Lung (tissue), 12 donors: ENCODE results near the gene PPP2R5A. TPM values are rescaled to one million over a fixed set of nuclear protein-coding genes. Genes with fewer than 3 reads are reported as not detected.

Experiments
- ATAC-seq: fragments of 200-7000 bp; cut with Tn5 transposase; one replicate; pipeline ENCODE4 v1.9.1; 2020; ENCODE audit warnings: moderate number of reproducible peaks; ENCODE audit not compliant: insufficient read depth, low FRiP score
- DNase-seq, 3 donors: peaks; one replicate each; pipeline ENCODE4 v3.0.0-alpha.2; 2013 to 2017
- H3K27ac ChIP-seq, 2 donors: one replicate each; pipeline ENCODE4 v1.5.1; 2013; ENCODE audit warnings: mild to moderate bottlenecking in 2 of 2, moderate library complexity in 2 of 2, control low read depth in 1 of 2, inconsistent platforms in 1 of 2, low read depth in 1 of 2, low read length in 1 of 2
- H3K27me3 ChIP-seq, 3 donors: one replicate each; pipeline ENCODE4 v1.5.1; 2013; ENCODE audit warnings: low read length in 2 of 3; ENCODE audit not compliant: control insufficient read depth in 3 of 3, insufficient read depth in 3 of 3
- H3K36me3 ChIP-seq, 4 donors: one replicate each; pipeline ENCODE4 v1.5.1; 2013; ENCODE audit warnings: low read length in 4 of 4, mild to moderate bottlenecking in 1 of 4, moderate library complexity in 1 of 4; ENCODE audit not compliant: control insufficient read depth in 4 of 4, insufficient read depth in 4 of 4
- H3K4me1 ChIP-seq, 5 donors: one replicate each; pipeline ENCODE4 v1.5.1; 2013; ENCODE audit warnings: low read length in 5 of 5, mild to moderate bottlenecking in 2 of 5, moderate library complexity in 1 of 5; ENCODE audit not compliant: control insufficient read depth in 5 of 5, insufficient read depth in 5 of 5
- H3K4me3 ChIP-seq: one replicate; pipeline ENCODE4 v1.5.1; 2013; ENCODE audit warnings: mild to moderate bottlenecking, control low read depth, moderate library complexity
- H3K9ac ChIP-seq, 2 donors: one replicate each; pipeline ENCODE4 v1.5.1; 2013; ENCODE audit warnings: low read length in 2 of 2, control low read depth in 1 of 2; ENCODE audit not compliant: insufficient read depth in 1 of 2
- H3K9me3 ChIP-seq, 4 donors: one replicate each; pipeline ENCODE4 v1.5.1; 2013; ENCODE audit warnings: low read length in 3 of 4, mild to moderate bottlenecking in 1 of 4, moderate library complexity in 1 of 4; ENCODE audit not compliant: control insufficient read depth in 4 of 4, insufficient read depth in 3 of 4
- WGBS, 2 donors: extraction: QIAGEN DNeasy Blood & Tissue Kit; methylation state at CpG; one replicate each; pipeline ENCODE4 v1.1.7; 2013; 5-methylcytosine and 5-hydroxymethylcytosine counted together
- polyA plus RNA-seq, 2 donors: library from polyadenylated mRNA; stranded (reverse); fragments of 200-250 nt; gene quantifications; one replicate each; pipeline ENCODE4 v1.2.1, GENCODE V29; 2013
- total RNA-seq, 2 donors: library from RNA; depleted of rRNA in 1 of 2; stranded (reverse); fragments of >200 nt in 1 of 2; gene quantifications; one replicate each; pipeline ENCODE4 v1.2.1, GENCODE V29; 2014 to 2021
- TF ChIP-seq, protein P1 (sequence below): IDR thresholded peaks from 2 replicates; pipeline ENCODE4 v1.5.1; 2012; ENCODE audit warnings: mild to moderate bottlenecking; ENCODE audit errors: control extremely low read depth, extremely low read depth
- donor health status: control.
- donor health status: control.
- donor health status: Bipolar disorder and iron deficiency.
- donor health status: healthy.
- donor health status: DM: yes; HTN: yes; CAD: no.

Gene PPP2R5A
- total and polyA plus RNA-seq, 4 donors: 31.3 to 143 (median 54.3) TPM

DNA sequence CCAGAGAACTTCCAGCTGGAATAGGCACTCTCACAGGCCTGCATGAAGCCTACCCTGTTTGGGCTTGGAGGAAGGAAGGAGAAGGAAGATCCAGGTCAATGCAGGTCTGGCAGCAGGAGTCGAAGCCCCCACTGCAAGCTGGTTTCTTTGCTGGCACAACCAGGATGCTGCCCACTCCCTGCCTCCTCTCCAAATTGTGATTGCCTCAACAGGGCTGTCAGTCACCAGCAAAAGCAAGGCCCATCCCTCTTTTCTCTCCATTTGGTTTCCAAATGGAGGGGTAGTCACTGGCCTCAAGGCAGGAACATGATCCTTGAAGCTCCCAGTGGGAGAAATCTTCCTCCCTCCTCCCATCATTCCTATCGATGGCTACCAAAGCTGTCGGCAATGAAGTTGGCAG, 92.4 kb downstream of the PPP2R5A start:
- TF ChIP-seq, protein P1, sequence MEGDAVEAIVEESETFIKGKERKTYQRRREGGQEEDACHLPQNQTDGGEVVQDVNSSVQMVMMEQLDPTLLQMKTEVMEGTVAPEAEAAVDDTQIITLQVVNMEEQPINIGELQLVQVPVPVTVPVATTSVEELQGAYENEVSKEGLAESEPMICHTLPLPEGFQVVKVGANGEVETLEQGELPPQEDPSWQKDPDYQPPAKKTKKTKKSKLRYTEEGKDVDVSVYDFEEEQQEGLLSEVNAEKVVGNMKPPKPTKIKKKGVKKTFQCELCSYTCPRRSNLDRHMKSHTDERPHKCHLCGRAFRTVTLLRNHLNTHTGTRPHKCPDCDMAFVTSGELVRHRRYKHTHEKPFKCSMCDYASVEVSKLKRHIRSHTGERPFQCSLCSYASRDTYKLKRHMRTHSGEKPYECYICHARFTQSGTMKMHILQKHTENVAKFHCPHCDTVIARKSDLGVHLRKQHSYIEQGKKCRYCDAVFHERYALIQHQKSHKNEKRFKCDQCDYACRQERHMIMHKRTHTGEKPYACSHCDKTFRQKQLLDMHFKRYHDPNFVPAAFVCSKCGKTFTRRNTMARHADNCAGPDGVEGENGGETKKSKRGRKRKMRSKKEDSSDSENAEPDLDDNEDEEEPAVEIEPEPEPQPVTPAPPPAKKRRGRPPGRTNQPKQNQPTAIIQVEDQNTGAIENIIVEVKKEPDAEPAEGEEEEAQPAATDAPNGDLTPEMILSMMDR: no peak
- DNase-seq (no peak), ATAC-seq (no peak)
- Histone ChIP-seq H3K27me3 (no peaks in the 10 kb centered on the region), H3K9me3 (no peaks in the 10 kb centered on the region), H3K36me3 (peaks cover 0 to 23% (median 5%) of the 10 kb centered on the region in 4 donors), H3K9ac (no peak overlapping the region), H3K4me1 (no peaks in the 10 kb centered on the region), H3K27ac (no peak overlapping the region), H3K4me3 (no peak overlapping the region)
- WGBS, 2 donors: 95 to 97% methylated on average over 3 of the region's 3 CpGs

DNA sequence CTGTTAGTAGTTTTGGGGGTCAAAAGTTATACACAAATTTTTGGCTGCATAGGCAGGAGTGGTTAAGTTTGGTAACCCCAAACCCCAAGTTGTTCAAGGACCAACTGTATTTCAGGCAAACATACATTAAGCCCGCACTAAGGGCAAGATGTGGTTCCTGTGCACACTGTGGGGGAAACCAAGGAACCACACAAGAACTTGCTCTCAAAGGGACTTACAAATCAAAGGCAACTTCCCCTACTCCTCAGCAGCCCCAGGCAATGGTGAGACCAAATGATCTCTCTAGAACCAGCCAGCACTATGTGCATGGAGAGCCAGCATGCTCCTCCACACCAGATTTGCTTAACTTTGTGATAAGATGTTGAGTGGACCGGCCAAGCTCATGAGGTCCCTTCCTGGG, 94.2 kb downstream of the PPP2R5A start:
- no peak for DNase-seq
- Histone ChIP-seq H3K4me1 (no peaks in the 10 kb centered on the region), H3K27ac (no peak overlapping the region), H3K27me3 (no peaks in the 10 kb centered on the region), H3K9me3 (no peaks in the 10 kb centered on the region), H3K9ac (no peak overlapping the region), H3K4me3 (no peak overlapping the region), H3K36me3 (peaks cover 0 to 23% (median 5%) of the 10 kb centered on the region in 4 donors)
- WGBS, 2 donors: 93 to 100% methylated on average over 2 of the region's 2 CpGs
- TF ChIP-seq, protein P1: no peak
- no peak for ATAC-seq

DNA sequence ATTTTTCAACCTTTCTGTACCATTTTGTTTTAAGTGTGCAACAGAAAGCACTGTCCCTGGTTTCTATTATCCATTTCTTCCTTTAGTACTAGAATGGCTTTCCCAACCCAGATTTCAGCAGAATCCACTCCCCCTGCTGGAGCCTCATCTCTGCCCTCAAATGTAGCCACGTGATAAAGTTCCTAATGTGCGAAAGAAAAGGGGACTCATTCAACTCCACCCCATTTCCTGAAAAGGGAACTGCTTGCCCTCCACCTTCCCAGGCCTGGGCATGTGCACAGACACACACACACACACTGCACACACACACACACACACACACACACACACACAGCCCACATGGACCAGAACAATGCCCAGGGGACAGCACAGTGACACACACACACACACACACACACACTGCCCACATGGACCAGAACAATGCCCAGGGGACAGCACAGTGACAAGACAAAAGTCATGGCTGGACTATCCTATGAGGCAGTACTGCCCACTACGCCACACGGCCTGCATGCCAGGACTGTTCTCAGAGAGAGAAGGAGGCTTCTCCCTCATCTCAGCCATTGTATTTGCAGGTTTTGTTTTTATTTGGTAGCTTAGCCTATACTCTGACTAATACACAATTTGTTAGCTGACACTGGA, 96.3 kb downstream of the PPP2R5A start:
- Histone ChIP-seq H3K9me3 (no peaks in the 10 kb centered on the region), H3K27me3 (no peaks in the 10 kb centered on the region), H3K4me1 (no peaks in the 10 kb centered on the region), H3K27ac (no peak overlapping the region), H3K9ac (no peak overlapping the region), H3K4me3 (no peak overlapping the region), H3K36me3 (peaks cover 0 to 36% (median 3%) of the 10 kb centered on the region in 4 donors)
- ATAC-seq (no peak), DNase-seq (no peak)
- 60 to 85% methylated on average over 4 of the region's 4 CpGs for WGBS, 2 donors
- TF ChIP-seq, protein P1: no peak

DNA sequence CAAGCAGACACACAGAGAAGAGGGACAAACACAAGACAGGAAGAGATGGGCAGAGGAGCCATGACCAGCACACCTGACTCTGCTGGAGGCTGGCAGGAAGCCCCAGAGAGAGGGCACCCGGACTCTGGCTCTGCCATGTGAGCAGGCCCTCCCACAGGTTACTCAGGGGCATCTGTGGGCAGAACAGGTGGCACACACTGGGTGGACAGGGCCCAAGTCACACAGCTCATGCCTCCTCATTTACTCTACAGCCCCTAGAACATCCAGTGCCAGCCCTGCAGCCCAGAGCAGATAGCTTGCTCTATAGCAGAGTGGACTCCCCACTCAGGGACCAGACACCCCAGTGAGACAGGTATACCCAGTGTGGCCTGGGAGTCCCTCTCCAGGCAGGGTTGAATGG, 100.8 kb downstream of the PPP2R5A start:
- H3K27ac ChIP-seq: no peak overlapping the region
- peaks cover 0 to 18% (median 1%) of the 10 kb centered on the region in 4 donors for H3K36me3 ChIP-seq
- 67 to 80% methylated on average over 1 of the region's 1 CpG for WGBS, 2 donors
- H3K4me1 ChIP-seq: no peaks in the 10 kb centered on the region
- no peak overlapping the region for H3K4me3 ChIP-seq
- no peak for DNase-seq
- no peaks in the 10 kb centered on the region for H3K27me3 ChIP-seq
- H3K9me3 ChIP-seq: peaks cover 0 to 1% (median 0%) of the 10 kb centered on the region in 4 donors
- no peak for ATAC-seq
- H3K9ac ChIP-seq: no peak overlapping the region
- TF ChIP-seq, protein P1: no peak
